Liver (tissue), 9 donors: Measurements from ENCODE around the gene PACC1. TPM values are rescaled to one million over a fixed set of nuclear protein-coding genes. Genes with fewer than 3 reads are reported as not detected.

Experiments used
- DNase-seq: peaks from one replicate; pipeline ENCODE4 v3.0.0-alpha.2; 2017; ENCODE audit warnings: low spot score
- H3K27ac ChIP-seq, 2 donors: one replicate each; pipeline ENCODE4 v1.7.0; 2013; ENCODE audit warnings: inconsistent platforms in 2 of 2, low read length in 2 of 2, control low read depth in 1 of 2, low read depth in 1 of 2, mild to moderate bottlenecking in 1 of 2
- H3K27me3 ChIP-seq, 4 donors: one replicate each; pipeline versions ENCODE4 v1.6.1 to v1.7.0; 2013; ENCODE audit warnings: low read length in 3 of 4, inconsistent platforms in 1 of 4, mild to moderate bottlenecking in 1 of 4, moderate library complexity in 1 of 4; ENCODE audit not compliant: control insufficient read depth in 4 of 4, insufficient read depth in 4 of 4
- H3K36me3 ChIP-seq, 4 donors: one replicate each; pipeline versions ENCODE4 v1.6.1 to v1.7.0; 2013; ENCODE audit warnings: low read length in 3 of 4, mild to moderate bottlenecking in 3 of 4, low read depth in 1 of 4, moderate library complexity in 1 of 4; ENCODE audit not compliant: control insufficient read depth in 4 of 4, insufficient read depth in 3 of 4
- H3K4me1 ChIP-seq, 4 donors: one replicate each; pipeline versions ENCODE4 v1.6.1 to v1.7.0; 2013; ENCODE audit warnings: low read length in 3 of 4, mild to moderate bottlenecking in 3 of 4, moderate library complexity in 1 of 4; ENCODE audit not compliant: control insufficient read depth in 4 of 4, insufficient read depth in 4 of 4
- H3K4me3 ChIP-seq, 3 donors: one replicate each; pipeline versions ENCODE4 v1.6.1 to v1.7.0; 2013; ENCODE audit warnings: low read length in 3 of 3, control low read depth in 1 of 3, low read depth in 1 of 3, mild to moderate bottlenecking in 1 of 3
- H3K9ac ChIP-seq, 2 donors: one replicate each; pipeline ENCODE4 v1.7.0; 2013; ENCODE audit warnings: low read length in 2 of 2, mild to moderate bottlenecking in 2 of 2, moderate library complexity in 2 of 2, control low read depth in 1 of 2, low read depth in 1 of 2
- H3K9me3 ChIP-seq, 4 donors: one replicate each; pipeline versions ENCODE4 v1.6.1 to v1.7.0; 2013; ENCODE audit warnings: low read length in 3 of 4; ENCODE audit not compliant: control insufficient read depth in 4 of 4
- ATF3 ChIP-seq: IDR thresholded peaks from 2 replicates; pipeline ENCODE4 v1.6.1; 2016; ENCODE audit warnings: antibody characterized with exemption
- CTCF ChIP-seq: fragments of 150-350 bp; IDR thresholded peaks from 2 replicates; pipeline ENCODE4 v1.5.1; 2017; ENCODE audit warnings: improper control_type of control experiment, low read depth, low read length; ENCODE audit not compliant: missing input control
- EGR1 ChIP-seq, 2 donors: IDR thresholded peaks; 2 replicates each; pipeline ENCODE4 v1.6.1; 2016 to 2018; ENCODE audit warnings: antibody characterized with exemption in 2 of 2, low read depth in 2 of 2
- FOXA1 ChIP-seq: IDR thresholded peaks from 2 replicates; pipeline ENCODE4 v1.6.1; 2016; ENCODE audit warnings: antibody characterized with exemption
- FOXA2 ChIP-seq: IDR thresholded peaks from 2 replicates; pipeline ENCODE4 v1.6.1; 2016; ENCODE audit warnings: antibody characterized with exemption
- GABPA ChIP-seq, 2 donors: IDR thresholded peaks in 1 of 2; conservative IDR thresholded peaks in 1 of 2; 2 replicates each; pipeline ENCODE4 v1.6.1; 2016; ENCODE audit warnings: antibody characterized with exemption in 2 of 2, mild to moderate bottlenecking in 1 of 2, moderate library complexity in 1 of 2
- HNF4A ChIP-seq, 2 donors: conservative IDR thresholded peaks; 2 replicates each; pipeline ENCODE4 v1.6.1; 2016; ENCODE audit warnings: antibody characterized with exemption in 2 of 2, mild to moderate bottlenecking in 2 of 2
- HNF4G ChIP-seq: IDR thresholded peaks from 2 replicates; pipeline ENCODE4 v1.6.1; 2016; ENCODE audit warnings: antibody characterized with exemption
- JUND ChIP-seq, 2 donors: IDR thresholded peaks; 2 replicates each; pipeline ENCODE4 v1.6.1; 2016; ENCODE audit warnings: antibody characterized with exemption in 2 of 2
- MAX ChIP-seq: IDR thresholded peaks from 2 replicates; pipeline ENCODE4 v1.6.1; 2016; ENCODE audit warnings: antibody characterized with exemption
- NR2F2 ChIP-seq: IDR thresholded peaks from 2 replicates; pipeline ENCODE4 v1.6.1; 2016; ENCODE audit warnings: antibody characterized with exemption
- RAD21 ChIP-seq, 2 donors: IDR thresholded peaks; 2 replicates each; pipeline ENCODE4 v1.6.1; 2016; ENCODE audit warnings: antibody characterized with exemption in 2 of 2, mild to moderate bottlenecking in 2 of 2
- REST ChIP-seq: IDR thresholded peaks from 2 replicates; pipeline ENCODE4 v1.6.1; 2016; ENCODE audit warnings: antibody characterized with exemption, mild to moderate bottlenecking
- RXRA ChIP-seq, 2 donors: IDR thresholded peaks; 2 replicates each; pipeline ENCODE4 v1.6.1; 2017 to 2018; ENCODE audit warnings: antibody characterized with exemption in 2 of 2, mild to moderate bottlenecking in 1 of 2
- TAF1 ChIP-seq: conservative IDR thresholded peaks from 2 replicates; pipeline ENCODE4 v1.6.1; 2016; ENCODE audit warnings: antibody characterized with exemption, mild to moderate bottlenecking
- YY1 ChIP-seq: IDR thresholded peaks from 2 replicates; pipeline ENCODE4 v1.6.1; 2016; ENCODE audit warnings: antibody characterized with exemption, mild to moderate bottlenecking
- WGBS: extraction: QIAGEN DNeasy Blood & Tissue Kit; methylation state at CpG from one replicate; pipeline ENCODE4 v1.1.7; 2013; 5-methylcytosine and 5-hydroxymethylcytosine counted together
- polyA plus RNA-seq, 2 donors: library from polyadenylated mRNA; stranded (reverse) in 1 of 2; unstranded in 1 of 2; fragments of 200-250 nt in 1 of 2; fragments of >200 nt in 1 of 2; fragmentation: Nextera tagmentation in 1 of 2; extraction: Ambion mirVana in 1 of 2; gene quantifications; one replicate each; pipeline versions ENCODE4 v1.2.1 to v1.2.3, GENCODE V29; 2013 to 2015
- total RNA-seq, 2 donors: library from RNA; depleted of rRNA; stranded (reverse); fragments of >200 nt; gene quantifications; one replicate each; pipeline ENCODE4 v1.2.3, GENCODE V29; 2014
- TF ChIP-seq, protein P1 (sequence below): IDR thresholded peaks from 2 replicates; pipeline ENCODE4 v1.6.1; 2016; ENCODE audit warnings: antibody characterized with exemption
- donor health status: healthy.
- donor health status: healthy.
- donor health status: healthy.
- donor health status: healthy.
- donor health status: healthy.

PACC1 gene
- total and polyA plus RNA-seq, 4 donors: 1.4 to 3.4 (median 1.7) TPM

GRCh38 chr1:212315907-212316306 is 98.8 kb downstream of the PACC1 start:
- H3K27ac ChIP-seq: no peak overlapping the region
- TF ChIP-seq JUND (IDR thresholded peaks at IDR 0.05) (no peak), RAD21 (IDR thresholded peaks at IDR 0.05) (peak; percentile 56 to 57), YY1 (no peak), TAF1 (no peak), ATF3 (no peak), RXRA (IDR thresholded peaks at IDR 0.05) (no peak), CTCF (no peak)
- TF ChIP-seq, protein P1, sequence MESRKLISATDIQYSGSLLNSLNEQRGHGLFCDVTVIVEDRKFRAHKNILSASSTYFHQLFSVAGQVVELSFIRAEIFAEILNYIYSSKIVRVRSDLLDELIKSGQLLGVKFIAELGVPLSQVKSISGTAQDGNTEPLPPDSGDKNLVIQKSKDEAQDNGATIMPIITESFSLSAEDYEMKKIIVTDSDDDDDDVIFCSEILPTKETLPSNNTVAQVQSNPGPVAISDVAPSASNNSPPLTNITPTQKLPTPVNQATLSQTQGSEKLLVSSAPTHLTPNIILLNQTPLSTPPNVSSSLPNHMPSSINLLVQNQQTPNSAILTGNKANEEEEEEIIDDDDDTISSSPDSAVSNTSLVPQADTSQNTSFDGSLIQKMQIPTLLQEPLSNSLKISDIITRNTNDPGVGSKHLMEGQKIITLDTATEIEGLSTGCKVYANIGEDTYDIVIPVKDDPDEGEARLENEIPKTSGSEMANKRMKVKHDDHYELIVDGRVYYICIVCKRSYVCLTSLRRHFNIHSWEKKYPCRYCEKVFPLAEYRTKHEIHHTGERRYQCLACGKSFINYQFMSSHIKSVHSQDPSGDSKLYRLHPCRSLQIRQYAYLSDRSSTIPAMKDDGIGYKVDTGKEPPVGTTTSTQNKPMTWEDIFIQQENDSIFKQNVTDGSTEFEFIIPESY: no peak
- H3K9me3 ChIP-seq: no peaks in the 10 kb centered on the region
- peaks cover 0 to 11% (median 0%) of the 10 kb centered on the region in 4 donors for H3K4me1 ChIP-seq
- no peaks in the 10 kb centered on the region for H3K27me3 ChIP-seq
- no peaks in the 10 kb centered on the region for H3K36me3 ChIP-seq
- no peak overlapping the region for H3K4me3 ChIP-seq
- H3K9ac ChIP-seq: no peak overlapping the region
- no peak for DNase-seq

GRCh38 chr1:212315184-212315583 is 99.5 kb downstream of the PACC1 start:
- TF ChIP-seq REST (no peak), HNF4A (conservative IDR thresholded peaks at IDR 0.05) (no peak), FOXA2 (no peak), NR2F2 (no peak), TAF1 (no peak), GABPA (IDR thresholded peaks at IDR 0.05 in 1 of 2, conservative IDR thresholded peaks at IDR 0.05 in 1 of 2) (no peak), FOXA1 (no peak), RAD21 (IDR thresholded peaks at IDR 0.05) (no peak), EGR1 (IDR thresholded peaks at IDR 0.05; ENCODE audit: low read depth in 2 of 2) (no peak), MAX (no peak), CTCF (no peak), HNF4G (no peak), ATF3 (no peak), RXRA (IDR thresholded peaks at IDR 0.05) (no peak), JUND (IDR thresholded peaks at IDR 0.05) (no peak), YY1 (no peak)
- TF ChIP-seq, protein P1: no peak
- WGBS: 95% methylated on average over 2 of the region's 2 CpGs
- no peak for DNase-seq
- H3K4me3 ChIP-seq: no peak overlapping the region
- H3K4me1 ChIP-seq: peaks cover 0 to 11% (median under 1%) of the 10 kb centered on the region in 4 donors
- H3K36me3 ChIP-seq: no peaks in the 10 kb centered on the region
- H3K27me3 ChIP-seq: no peaks in the 10 kb centered on the region
- no peak overlapping the region for H3K9ac ChIP-seq
- H3K27ac ChIP-seq: no peak overlapping the region
- no peaks in the 10 kb centered on the region for H3K9me3 ChIP-seq
